ENCODE data around the gene VSTM4.

DNA sequence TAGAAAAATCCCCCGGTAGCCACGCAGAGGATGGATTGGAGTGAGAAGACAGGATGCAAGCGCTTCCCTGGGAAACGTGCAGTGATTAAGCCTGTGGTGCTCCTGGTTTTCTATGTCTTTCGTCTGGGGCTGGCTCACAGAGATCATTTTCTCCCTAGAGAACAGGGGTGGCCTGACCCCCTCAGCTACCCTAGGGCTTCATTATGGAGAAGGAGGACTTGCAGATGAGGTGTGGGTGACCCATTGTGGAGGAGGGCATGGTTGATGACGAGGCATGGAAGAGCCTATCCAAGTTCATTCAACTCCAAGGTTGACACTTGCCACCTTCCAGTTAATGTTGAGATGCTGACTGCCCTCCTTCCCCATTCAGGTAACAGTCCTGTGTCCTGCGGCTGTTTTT lies 75.9 kb downstream of the VSTM4 start:
- TF ChIP-seq, protein P1, sequence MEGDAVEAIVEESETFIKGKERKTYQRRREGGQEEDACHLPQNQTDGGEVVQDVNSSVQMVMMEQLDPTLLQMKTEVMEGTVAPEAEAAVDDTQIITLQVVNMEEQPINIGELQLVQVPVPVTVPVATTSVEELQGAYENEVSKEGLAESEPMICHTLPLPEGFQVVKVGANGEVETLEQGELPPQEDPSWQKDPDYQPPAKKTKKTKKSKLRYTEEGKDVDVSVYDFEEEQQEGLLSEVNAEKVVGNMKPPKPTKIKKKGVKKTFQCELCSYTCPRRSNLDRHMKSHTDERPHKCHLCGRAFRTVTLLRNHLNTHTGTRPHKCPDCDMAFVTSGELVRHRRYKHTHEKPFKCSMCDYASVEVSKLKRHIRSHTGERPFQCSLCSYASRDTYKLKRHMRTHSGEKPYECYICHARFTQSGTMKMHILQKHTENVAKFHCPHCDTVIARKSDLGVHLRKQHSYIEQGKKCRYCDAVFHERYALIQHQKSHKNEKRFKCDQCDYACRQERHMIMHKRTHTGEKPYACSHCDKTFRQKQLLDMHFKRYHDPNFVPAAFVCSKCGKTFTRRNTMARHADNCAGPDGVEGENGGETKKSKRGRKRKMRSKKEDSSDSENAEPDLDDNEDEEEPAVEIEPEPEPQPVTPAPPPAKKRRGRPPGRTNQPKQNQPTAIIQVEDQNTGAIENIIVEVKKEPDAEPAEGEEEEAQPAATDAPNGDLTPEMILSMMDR (optimal IDR thresholded peaks at IDR 0.05 in 1 of 3, IDR thresholded peaks at IDR 0.05 in 1 of 3, conservative IDR thresholded peaks at IDR 0.05 in 1 of 3; ENCODE audit: extremely low read depth in 1 of 3, insufficient read depth in 2 of 3, low read length in 3 of 3) = no peak
- TF ChIP-seq EZH2 (IDR thresholded peaks at IDR 0.05; ENCODE audit: low read length) = no peak
